Measurements from ENCODE around the gene POMGNT1.

The POMGNT1 gene

DNA sequence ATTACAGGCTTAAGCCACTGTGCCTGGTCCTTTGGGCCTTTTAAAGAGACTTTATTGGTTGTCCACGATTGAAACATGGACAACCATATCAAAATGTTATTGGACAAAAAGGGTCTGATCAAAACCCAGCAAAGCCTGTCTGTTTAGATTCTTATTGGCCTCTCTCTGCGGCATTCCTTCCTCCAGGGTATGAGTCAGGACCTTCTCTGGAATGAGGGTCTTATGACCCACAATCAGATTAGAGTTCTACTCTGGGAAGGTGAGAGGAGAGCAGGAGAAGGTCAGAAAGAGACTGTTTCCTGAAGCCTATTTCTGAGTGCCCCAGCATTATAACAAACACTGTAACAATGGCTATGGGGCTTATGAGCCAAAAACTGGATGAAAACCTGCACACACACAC, 12.8 kb upstream of the POMGNT1 start:
- no peak for DNase-seq (ENCODE audit: low read depth in 2 of 3, low spot score in 2 of 3)

DNA sequence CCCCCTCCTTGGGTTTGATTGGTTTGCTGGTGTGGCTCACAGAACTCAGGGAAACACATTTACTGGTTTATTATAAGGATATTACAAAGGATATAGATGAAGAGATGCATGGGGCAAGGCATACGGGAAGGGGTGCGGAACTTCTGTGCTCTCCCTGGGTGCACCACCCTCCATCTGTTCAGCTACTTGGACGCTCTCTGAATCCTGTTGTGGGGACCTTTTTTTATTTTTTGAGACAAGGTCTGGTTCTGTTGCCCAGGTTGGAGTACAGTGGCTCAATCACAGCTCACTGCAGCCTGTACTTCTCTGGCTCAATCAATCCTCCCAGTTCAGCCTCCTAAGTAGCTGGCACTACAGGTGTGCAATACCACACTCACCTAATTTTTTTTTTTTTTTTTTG, 12.3 kb upstream of the POMGNT1 start:
- DNase-seq (ENCODE audit: low read depth in 2 of 3, low spot score in 2 of 3), result no peak

DNA sequence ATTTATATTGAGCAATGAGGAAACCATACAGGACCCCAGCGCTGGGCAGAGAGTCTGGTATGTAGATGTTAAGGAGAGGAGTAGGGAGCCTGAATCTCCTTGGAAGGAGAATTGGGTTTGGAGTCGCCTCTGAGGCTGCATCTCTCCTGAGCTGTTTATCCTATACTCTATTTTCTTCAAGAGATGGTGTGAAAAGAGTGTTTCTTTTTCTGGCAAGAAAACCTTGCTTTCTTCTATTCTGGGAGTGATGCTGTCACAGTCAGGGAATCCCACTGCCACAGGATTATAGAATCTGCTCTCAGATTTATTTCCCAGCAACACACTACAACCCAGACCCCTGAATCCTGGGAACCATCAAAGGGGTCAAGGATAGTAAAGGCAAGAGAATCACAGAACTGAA, 8.2 kb upstream of the POMGNT1 start:
- no peak for DNase-seq (ENCODE audit: low read depth in 2 of 3, low spot score in 2 of 3)

- no peak for DNase-seq (ENCODE audit: low read depth in 2 of 3, low spot score in 2 of 3)
Observed at GRCh38 chr1:46205791-46206190, 7.6 kb upstream of the POMGNT1 start.

GRCh38 chr1:46205141-46205540, 6.9 kb upstream of the POMGNT1 start:
- no peak for DNase-seq (ENCODE audit: low read depth in 2 of 3, low spot score in 2 of 3)

GRCh38 chr1:46204406-46204742, 6.1 kb upstream of the POMGNT1 start:
- no peak for DNase-seq (ENCODE audit: low read depth in 2 of 3, low spot score in 2 of 3)

DNA sequence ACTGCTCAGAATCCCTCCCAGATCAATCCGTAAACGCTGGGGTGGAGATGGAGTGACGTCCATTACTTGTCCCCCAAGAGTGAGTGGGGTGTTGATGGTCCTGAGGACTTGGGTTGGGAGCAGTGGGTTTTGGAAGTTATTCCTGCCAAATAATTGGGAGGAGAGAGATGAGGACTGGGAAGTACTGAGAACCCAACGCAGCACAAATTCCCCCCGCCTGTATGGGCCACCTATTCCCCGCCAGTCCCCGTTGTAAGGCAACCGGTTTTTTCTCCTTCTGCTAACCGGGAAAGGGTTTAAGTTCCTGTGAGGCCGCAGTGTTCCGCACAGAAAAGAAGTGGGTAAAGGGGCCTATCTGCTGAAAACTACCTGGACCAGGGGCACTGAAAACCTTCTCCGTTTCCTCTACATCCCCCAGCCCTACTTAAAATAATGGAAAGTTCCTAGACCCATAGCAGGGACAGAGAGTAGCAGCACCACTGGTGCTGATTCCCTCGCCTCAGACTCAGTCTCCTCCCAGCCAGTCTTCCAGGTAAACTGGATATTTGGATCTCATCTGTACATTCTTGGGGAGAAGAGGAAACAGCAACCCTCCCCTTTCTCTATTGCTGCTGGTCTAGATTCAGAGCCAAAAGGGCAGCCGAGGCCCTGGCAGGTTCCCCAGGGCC, 5.6 kb upstream of the POMGNT1 start:
- no peak for DNase-seq (ENCODE audit: low read depth in 2 of 3, low spot score in 2 of 3)

DNA sequence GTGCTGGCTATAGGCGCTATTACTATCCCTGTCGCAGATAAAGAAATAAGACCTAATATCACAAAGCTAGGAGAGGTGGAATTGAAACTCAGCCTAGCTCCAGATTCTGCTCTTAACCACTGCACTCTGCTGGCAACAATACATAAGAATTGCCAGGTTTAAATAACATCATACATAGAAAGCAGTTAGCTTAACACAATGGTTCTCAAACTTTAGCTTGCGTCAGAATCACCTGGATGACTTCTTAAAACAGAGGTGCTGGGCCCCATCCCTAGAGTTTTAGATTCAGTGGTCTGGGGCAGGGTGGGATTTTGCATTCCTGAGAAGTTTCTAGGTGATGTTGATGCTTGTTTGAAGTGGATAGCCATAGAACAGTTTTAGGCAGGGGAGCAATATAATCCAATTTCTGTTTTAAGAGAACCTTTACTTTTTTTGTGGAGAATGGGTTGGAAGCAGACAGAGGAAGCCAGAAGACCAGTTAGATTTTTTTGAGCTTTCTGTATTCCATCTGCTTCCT, 1.1 kb upstream of the POMGNT1 start:
- no peak for DNase-seq (ENCODE audit: low read depth in 2 of 3, low spot score in 2 of 3)

DNA sequence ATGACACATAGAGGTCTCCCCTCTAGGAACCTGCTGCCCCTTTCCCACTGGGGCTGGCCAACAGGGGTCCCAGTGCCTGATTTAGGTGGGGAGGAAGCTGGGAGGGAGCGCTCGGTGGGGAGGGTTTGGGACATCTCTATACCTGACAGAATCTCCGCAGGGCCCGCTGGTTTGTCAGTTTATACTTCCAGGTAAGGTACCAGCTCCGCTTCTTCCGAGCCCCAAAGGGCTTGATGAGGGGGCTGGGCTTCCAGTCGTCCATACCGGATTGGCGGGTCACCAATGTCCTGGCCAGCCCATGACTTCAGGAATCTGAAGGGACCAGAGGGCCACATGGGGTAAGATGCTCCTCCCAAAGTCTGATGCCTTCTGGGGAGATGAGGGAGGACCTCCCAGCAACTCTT, 672 bp downstream of the POMGNT1 start:
- no peak for DNase-seq (ENCODE audit: low read depth in 2 of 3, low spot score in 2 of 3)

DNA sequence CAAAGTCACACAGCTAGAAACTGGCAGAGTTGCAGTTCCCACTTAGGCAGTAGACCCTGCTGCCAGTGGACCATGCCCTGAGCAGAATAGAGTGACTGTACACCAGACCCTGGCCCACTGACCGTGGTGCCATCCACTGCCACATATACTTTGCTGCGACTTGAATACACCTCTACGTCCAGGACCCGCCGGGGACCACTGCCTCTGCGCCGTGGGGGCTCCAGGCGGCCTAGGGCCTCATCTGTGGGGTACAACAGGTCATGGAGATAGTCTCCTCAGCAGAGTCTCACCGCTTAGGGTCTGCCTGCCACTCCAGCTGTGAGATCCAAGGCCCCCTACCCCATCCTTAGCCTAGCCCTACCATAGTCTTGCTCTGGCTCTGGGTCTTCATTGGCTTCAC, 1.6 kb downstream of the POMGNT1 start:
- no peak for DNase-seq (ENCODE audit: low read depth in 2 of 3, low spot score in 2 of 3)

- no peak for DNase-seq (ENCODE audit: low read depth in 2 of 3, low spot score in 2 of 3)
Observed at GRCh38 chr1:46194641-46195193, 3.5 kb downstream of the POMGNT1 start.

GRCh38 chr1:46193984-46194570, 4.2 kb downstream of the POMGNT1 start:
- DNase-seq (ENCODE audit: low read depth in 2 of 3, low spot score in 2 of 3), result no peak

GRCh38 chr1:46193285-46193684, 4.9 kb downstream of the POMGNT1 start:
- DNase-seq (ENCODE audit: low read depth in 2 of 3, low spot score in 2 of 3), result no peak

DNA sequence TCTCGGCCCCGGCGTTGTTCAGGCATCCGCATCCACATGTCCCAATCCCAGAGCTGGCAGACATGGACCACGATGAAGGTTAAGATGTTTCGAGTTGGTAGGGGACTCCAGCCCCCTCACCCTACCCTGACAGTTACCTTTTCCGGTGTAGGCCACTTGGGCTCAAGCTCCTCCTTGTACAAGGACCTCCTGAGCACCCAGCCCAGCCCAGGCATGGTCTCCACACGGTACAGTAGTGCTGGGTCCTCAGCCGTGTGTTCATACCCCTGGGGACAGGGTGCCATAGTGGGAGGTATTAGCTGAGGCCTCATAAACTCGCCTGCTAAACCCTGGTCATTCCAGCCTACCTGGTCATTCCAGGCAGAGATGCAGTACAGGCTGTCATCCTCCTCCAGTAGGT, 6.1 kb downstream of the POMGNT1 start:
- DNase-seq (ENCODE audit: low read depth in 2 of 3, low spot score in 2 of 3), result no peak

- DNase-seq (ENCODE audit: low read depth in 2 of 3, low spot score in 2 of 3), result no peak
Observed at GRCh38 chr1:46191033-46191701, 7.1 kb downstream of the POMGNT1 start.

- no peak for DNase-seq (ENCODE audit: low read depth in 2 of 3, low spot score in 2 of 3)
Observed at GRCh38 chr1:46190539-46190938, 7.7 kb downstream of the POMGNT1 start.

- DNase-seq (ENCODE audit: low read depth in 2 of 3, low spot score in 2 of 3), result no peak
Observed at GRCh38 chr1:46188295-46189030, 9.8 kb downstream of the POMGNT1 start.

DNA sequence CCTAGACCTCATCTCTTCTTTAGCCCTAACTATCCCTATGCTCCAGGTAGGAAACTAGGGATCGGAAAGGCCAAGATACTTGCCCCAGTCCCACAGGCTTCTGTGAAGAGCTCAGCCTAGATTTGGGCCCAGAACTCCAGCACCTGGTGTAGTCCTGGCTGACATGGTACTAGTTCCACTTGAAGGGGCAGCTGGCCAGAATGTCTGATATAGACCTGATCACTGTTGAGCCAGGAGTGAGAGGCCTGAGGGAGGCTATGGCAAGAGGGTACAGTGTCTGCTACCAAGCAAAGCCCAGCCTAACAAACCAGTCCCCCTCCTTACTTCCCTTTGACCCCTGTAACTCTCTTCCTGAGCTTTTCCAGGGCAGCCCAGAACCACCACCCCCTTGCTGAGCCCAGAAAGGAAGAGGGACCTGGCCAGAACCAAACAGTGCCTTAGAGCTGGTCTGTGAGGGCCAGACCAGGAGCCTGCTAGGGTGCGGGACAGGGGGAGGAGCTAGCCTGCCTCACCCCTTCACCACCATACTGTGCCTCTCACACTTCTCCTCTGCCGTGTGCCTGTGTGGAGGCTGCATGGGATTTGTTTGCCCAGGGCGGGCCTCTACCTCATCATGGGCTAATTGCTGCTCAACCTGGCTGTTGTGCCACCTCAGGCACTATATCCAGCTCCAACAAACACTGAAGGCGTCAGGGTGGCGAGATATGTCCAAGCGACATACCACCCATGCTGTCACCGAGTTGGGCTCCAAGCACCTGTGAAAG, 10.9 kb downstream of the POMGNT1 start:
- no peak for DNase-seq (ENCODE audit: low read depth in 2 of 3, low spot score in 2 of 3)

- DNase-seq (ENCODE audit: low read depth in 2 of 3, low spot score in 2 of 3), result no peak
Observed at GRCh38 chr1:46186076-46186475, 12.2 kb downstream of the POMGNT1 start.

DNA sequence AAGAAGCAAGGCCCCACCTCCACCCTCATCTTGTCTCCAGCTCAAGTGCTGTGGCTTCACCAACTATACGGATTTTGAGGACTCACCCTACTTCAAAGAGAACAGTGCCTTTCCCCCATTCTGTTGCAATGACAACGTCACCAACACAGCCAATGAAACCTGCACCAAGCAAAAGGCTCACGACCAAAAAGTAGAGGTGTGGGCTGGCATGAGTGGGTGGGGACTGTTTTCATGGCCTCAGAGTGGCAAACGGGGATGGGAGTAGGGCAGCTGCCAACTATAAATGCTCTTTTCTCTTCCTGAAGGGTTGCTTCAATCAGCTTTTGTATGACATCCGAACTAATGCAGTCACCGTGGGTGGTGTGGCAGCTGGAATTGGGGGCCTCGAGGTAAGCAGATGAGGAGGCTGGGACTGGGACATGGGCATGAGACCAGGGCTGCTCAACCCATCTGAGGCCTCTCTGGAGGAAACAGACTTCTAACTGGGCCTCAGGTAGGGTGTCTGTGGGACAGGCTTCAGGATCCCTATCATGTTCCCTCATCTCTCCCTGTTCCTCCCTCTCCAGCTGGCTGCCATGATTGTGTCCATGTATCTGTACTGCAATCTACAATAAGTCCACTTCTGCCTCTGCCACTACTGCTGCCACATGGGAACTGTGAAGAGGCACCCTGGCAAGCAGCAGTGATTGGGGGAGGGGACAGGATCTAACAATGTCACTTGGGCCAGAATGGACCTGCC, 13.1 kb downstream of the POMGNT1 start:
- DNase-seq (ENCODE audit: low read depth in 2 of 3, low spot score in 2 of 3), result peak in 1 of 3 experiments; percentile 26
